WTC11 (cell line): ENCODE data around the gene SCN4A. TPM values are rescaled to one million over a fixed set of nuclear protein-coding genes. Genes with fewer than 3 reads are reported as not detected.

Source experiments
- ATAC-seq: fragments of 200-7000 bp; cut with Tn5 transposase; 2 replicates; pipeline ENCODE4 v1.10.0; 2021; ENCODE audit warnings: mild to moderate bottlenecking, moderate library complexity
- CTCF ChIA-PET: fragments of 300-600 bp; sonication (Branson Sonifier 250); formaldehyde crosslinking; loops from one replicate; lab custom pipeline; 2021; ENCODE audit warnings: antibody characterized with exemption; lab: Charles Lee
- POLR2A ChIA-PET: fragments of 350-600 bp; sonication (Branson Sonifier 250); formaldehyde crosslinking; loops from one replicate; lab custom pipeline; 2021; ENCODE audit warnings: antibody characterized with exemption; lab: Charles Lee
- DNase-seq: peaks from one replicate; pipeline ENCODE4 v3.0.0; 2021; ENCODE audit warnings: low spot score
- H3K27ac Mint-ChIP-seq: 2 replicates; pipeline ENCODE4 v1.8.0; 2021; ENCODE audit warnings: mixed read lengths
- H3K27me3 Mint-ChIP-seq: 2 replicates; pipeline ENCODE4 v1.8.0; 2021; ENCODE audit warnings: low read depth, mild to moderate bottlenecking, moderate library complexity, mixed read lengths
- H3K36me3 Mint-ChIP-seq: 2 replicates; pipeline ENCODE4 v1.8.0; 2021; ENCODE audit warnings: mixed read lengths
- H3K4me1 Mint-ChIP-seq: 2 replicates; pipeline ENCODE4 v1.8.0; 2022; ENCODE audit warnings: mixed read lengths
- H3K4me3 Mint-ChIP-seq: 2 replicates; pipeline ENCODE4 v1.8.0; 2021; ENCODE audit warnings: mild to moderate bottlenecking, moderate library complexity, mixed read lengths
- H3K9me3 Mint-ChIP-seq: 2 replicates; pipeline ENCODE4 v1.8.0; 2021; ENCODE audit warnings: mixed read lengths
- CREM ChIP-seq: sonication (generic); formaldehyde crosslinking; IDR thresholded peaks from 2 replicates; pipeline ENCODE4 v1.8.1; 2022; ENCODE audit warnings: mild to moderate bottlenecking, missing genetic modification reagents, moderate library complexity
- E2F5 ChIP-seq: sonication (generic); formaldehyde crosslinking; IDR thresholded peaks from 2 replicates; pipeline ENCODE4 v1.8.1; 2022; ENCODE audit warnings: mild to moderate bottlenecking, moderate library complexity, missing genetic modification reagents
- EMX1 ChIP-seq: fragments of 250-450 bp; sonication (Bioruptor Pico); IDR thresholded peaks from 2 replicates; pipeline ENCODE4 v1.8.0; 2021; ENCODE audit warnings: mild to moderate bottlenecking
- ESRRA ChIP-seq: sonication (generic); formaldehyde crosslinking; IDR thresholded peaks from 2 replicates; pipeline ENCODE4 v1.8.1; 2022; ENCODE audit warnings: mild to moderate bottlenecking, missing genetic modification reagents, borderline replicate concordance
- GTF2I ChIP-seq: fragments of 250-450 bp; sonication (Bioruptor Pico); conservative IDR thresholded peaks from 2 replicates; pipeline ENCODE4 v1.4.0; 2021; ENCODE audit warnings: mild to moderate bottlenecking
- MAX ChIP-seq: sonication (generic); formaldehyde crosslinking; IDR thresholded peaks from 2 replicates; pipeline ENCODE4 v1.8.0; 2022; ENCODE audit warnings: mild to moderate bottlenecking, missing genetic modification reagents
- NFATC4 ChIP-seq: fragments of 250-450 bp; sonication (Bioruptor Pico); IDR thresholded peaks from 2 replicates; pipeline ENCODE4 v1.9.0; 2021; ENCODE audit warnings: mild to moderate bottlenecking
- PREB ChIP-seq: sonication (generic); formaldehyde crosslinking; IDR thresholded peaks from 2 replicates; pipeline ENCODE4 v1.8.1; 2022; ENCODE audit warnings: mild to moderate bottlenecking, missing genetic modification reagents, moderate library complexity, borderline replicate concordance
- SOX15 ChIP-seq: fragments of 250-450 bp; sonication (Bioruptor Pico); IDR thresholded peaks from 2 replicates; pipeline ENCODE4 v1.9.0; 2021; ENCODE audit warnings: mild to moderate bottlenecking
- USF2 ChIP-seq: sonication (generic); formaldehyde crosslinking; IDR thresholded peaks from 2 replicates; pipeline ENCODE4 v1.8.1; 2023; ENCODE audit warnings: mild to moderate bottlenecking, missing genetic modification reagents, moderate library complexity
- ZNF121 ChIP-seq: sonication (generic); formaldehyde crosslinking; IDR thresholded peaks from 2 replicates; pipeline ENCODE4 v1.8.0; 2023; ENCODE audit warnings: missing genetic modification reagents
- ZNF263 ChIP-seq: sonication (generic); formaldehyde crosslinking; IDR thresholded peaks from 2 replicates; pipeline ENCODE4 v1.8.1; 2022; ENCODE audit warnings: low read depth, mild to moderate bottlenecking, moderate library complexity, missing genetic modification reagents
- total RNA-seq: library from RNA; stranded (reverse); gene quantifications from 3 replicates; pipeline ENCODE4 v1.2.3, GENCODE V29; 2021
- TF ChIP-seq, protein P1 (sequence below): sonication (generic); formaldehyde crosslinking; IDR thresholded peaks from 2 replicates; pipeline ENCODE4 v1.8.1; 2022; ENCODE audit warnings: low read depth, missing genetic modification reagents, borderline replicate concordance

Gene SCN4A
- total RNA-seq, 1 experiment from 2014 or later: 5.8 TPM

DNA sequence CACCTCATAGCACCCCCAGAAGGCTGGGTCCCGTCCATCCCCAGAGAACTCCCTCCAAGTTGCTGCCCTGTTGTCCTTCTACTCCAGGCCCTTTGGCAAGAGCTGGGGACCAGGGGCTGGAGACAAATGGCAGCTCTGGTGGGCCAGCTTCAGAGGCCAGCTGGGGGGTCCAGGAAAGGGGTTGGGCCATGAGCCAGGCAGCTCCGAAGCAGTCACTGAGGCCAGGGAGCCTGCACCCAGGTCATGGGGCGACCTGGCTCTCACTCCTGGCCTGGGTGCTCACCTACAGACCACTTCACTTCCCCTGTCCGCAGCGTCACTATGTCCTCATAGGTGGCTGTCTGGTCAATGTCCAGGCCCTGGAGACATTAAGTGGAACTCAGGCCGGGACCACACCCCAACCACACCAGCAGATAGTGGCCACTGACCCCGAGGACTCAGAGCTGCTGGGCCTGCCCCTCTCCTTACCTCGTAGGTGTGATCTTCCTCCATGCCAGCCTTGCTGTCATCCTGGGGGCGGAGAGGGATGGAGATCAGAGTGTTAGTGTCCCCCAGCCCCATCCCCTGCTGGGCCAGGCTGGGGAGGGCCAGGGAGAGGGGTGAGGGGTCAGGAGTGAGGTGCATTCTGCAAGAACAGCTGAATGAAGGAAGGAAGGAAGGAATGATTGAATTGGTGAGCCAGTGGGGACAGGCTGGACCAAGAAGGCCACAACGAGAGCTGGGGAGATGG, 43.6 kb downstream of the SCN4A start:
- no peaks in the 10 kb centered on the region for H3K9me3 Mint-ChIP-seq
- POLR2A ChIA-PET: no interaction called here
- TF ChIP-seq MAX (CRISPR knock-in tag) (no peak), NFATC4 (CRISPR knock-in tag) (no peak)
- peaks cover 18% of the 10 kb centered on the region for H3K4me1 Mint-ChIP-seq
- no peak for DNase-seq
- H3K4me3 Mint-ChIP-seq: no peak overlapping the region
- CTCF ChIA-PET: interaction anchor here (1.0 to 6.3 kb wide), 10 partner anchors 10 to 362 kb away, joined by 3 to 87 read pairs (median 6); partner anchors contain the start of genes CSHL1 and GH1
- H3K27me3 Mint-ChIP-seq: no peaks in the 10 kb centered on the region
- H3K36me3 Mint-ChIP-seq: no peaks in the 10 kb centered on the region
- no peak for ATAC-seq
- H3K27ac Mint-ChIP-seq: no peak overlapping the region

GRCh38 chr17:63928172-63928666, 44.5 kb downstream of the SCN4A start:
- TF ChIP-seq SOX15 (CRISPR knock-in tag) (no peak), GTF2I (CRISPR knock-in tag) (no peak), E2F5 (CRISPR knock-in tag) (no peak), ESRRA (CRISPR knock-in tag) (no peak)
- TF ChIP-seq, protein P1, sequence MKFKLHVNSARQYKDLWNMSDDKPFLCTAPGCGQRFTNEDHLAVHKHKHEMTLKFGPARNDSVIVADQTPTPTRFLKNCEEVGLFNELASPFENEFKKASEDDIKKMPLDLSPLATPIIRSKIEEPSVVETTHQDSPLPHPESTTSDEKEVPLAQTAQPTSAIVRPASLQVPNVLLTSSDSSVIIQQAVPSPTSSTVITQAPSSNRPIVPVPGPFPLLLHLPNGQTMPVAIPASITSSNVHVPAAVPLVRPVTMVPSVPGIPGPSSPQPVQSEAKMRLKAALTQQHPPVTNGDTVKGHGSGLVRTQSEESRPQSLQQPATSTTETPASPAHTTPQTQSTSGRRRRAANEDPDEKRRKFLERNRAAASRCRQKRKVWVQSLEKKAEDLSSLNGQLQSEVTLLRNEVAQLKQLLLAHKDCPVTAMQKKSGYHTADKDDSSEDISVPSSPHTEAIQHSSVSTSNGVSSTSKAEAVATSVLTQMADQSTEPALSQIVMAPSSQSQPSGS (CRISPR knock-in tag): no peak
- TF ChIP-seq, all 79 proteins: peak for 0
- Mint-ChIP-seq H3K4me3 (no peak overlapping the region), H3K27ac (no peak overlapping the region), H3K9me3 (no peaks in the 10 kb centered on the region), H3K4me1 (peaks cover 18% of the 10 kb centered on the region), H3K36me3 (no peaks in the 10 kb centered on the region), H3K27me3 (no peaks in the 10 kb centered on the region)
- CTCF ChIA-PET: interaction anchor here (0.7 to 6.3 kb wide), 10 partner anchors 9 to 205 kb away, joined by 3 to 87 read pairs (median 4); partner anchors contain the start of genes CSHL1, GH1 and GH2
- POLR2A ChIA-PET: interaction anchor here (0.6 to 0.7 kb wide), 2 partner anchors 18 to 335 kb away, joined by 3 read pairs; partner anchors contain the start of gene TEX2
- ATAC-seq (no peak), DNase-seq (no peak)

DNA sequence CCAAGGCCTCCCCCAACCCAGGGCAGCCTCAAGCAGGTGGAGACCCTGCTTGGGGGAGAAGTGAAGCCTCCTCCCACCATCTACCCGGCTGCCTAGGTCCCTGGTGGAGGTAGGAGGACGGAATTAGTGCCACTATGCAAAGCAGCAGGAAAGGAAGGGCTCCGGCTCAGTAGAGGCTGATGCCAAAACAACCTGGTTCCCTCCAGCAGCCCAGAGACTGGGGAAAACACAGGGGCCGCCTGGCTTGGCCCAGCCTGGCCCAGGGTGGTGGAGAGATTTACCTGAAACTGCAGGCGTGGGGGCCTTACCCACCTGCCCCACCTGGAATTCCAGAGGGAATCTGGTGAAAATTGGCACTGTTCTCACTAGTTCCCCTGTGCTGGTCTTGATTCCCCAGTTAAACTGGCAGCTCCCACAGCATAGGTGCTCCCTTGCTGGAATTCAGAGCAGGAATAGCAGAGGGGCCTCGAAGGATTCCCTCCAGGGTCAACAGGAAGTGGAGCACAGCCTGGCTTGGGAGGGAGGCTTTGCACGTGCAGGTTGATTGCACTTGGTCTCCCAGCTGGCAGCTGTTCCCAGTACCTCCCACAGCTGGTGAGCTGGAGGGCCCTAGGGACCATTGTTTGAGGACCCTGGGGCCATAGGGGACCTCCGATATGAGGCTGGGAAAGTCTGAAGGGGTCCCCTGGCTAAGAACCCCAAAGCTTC, 45.1 kb downstream of the SCN4A start:
- DNase-seq: no peak
- H3K9me3 Mint-ChIP-seq: no peaks in the 10 kb centered on the region
- CTCF ChIA-PET: interaction anchor here (0.7 to 6.3 kb wide), 10 partner anchors 9 to 206 kb away, joined by 3 to 87 read pairs (median 4); partner anchors contain the start of genes CSHL1, GH1 and GH2

GRCh38 chr17:63926164-63926563, 46.6 kb downstream of the SCN4A start:
- no peak for TF ChIP-seq CREM (CRISPR knock-in tag)
- no peak for TF ChIP-seq USF2 (CRISPR knock-in tag)
- ChIA-PET POLR2A (no interaction called here), CTCF (interaction anchor here (0.7 to 1.2 kb wide), 3 partner anchors 15 to 103 kb away, joined by 3 to 4 read pairs (median 3); partner anchors contain the start of gene CSHL1)
- Mint-ChIP-seq H3K4me1 (peaks cover 6% of the 10 kb centered on the region), H3K9me3 (no peaks in the 10 kb centered on the region), H3K27ac (no peak overlapping the region), H3K36me3 (no peaks in the 10 kb centered on the region), H3K4me3 (no peak overlapping the region), H3K27me3 (no peaks in the 10 kb centered on the region)
- DNase-seq (no peak), ATAC-seq (no peak)

More for the DNA sequence above, 45.1 kb downstream of the SCN4A start:
- POLR2A ChIA-PET: interaction anchor here (0.6 to 0.7 kb wide), 2 partner anchors 19 to 335 kb away, joined by 3 read pairs; partner anchors contain the start of gene TEX2
- H3K27me3 Mint-ChIP-seq: no peaks in the 10 kb centered on the region
- no peak overlapping the region for H3K27ac Mint-ChIP-seq
- no peak overlapping the region for H3K4me3 Mint-ChIP-seq
- TF ChIP-seq ZNF263 (CRISPR knock-in tag): peak; percentile 61; the same call in 1 of the 2 replicates
- no peak for TF ChIP-seq EMX1 (CRISPR knock-in tag)
- TF ChIP-seq ZNF121: no peak
- no peak for TF ChIP-seq PREB (CRISPR knock-in tag)
- no peak for ATAC-seq
- H3K4me1 Mint-ChIP-seq: peaks cover 16% of the 10 kb centered on the region
- H3K36me3 Mint-ChIP-seq: no peaks in the 10 kb centered on the region
